ENCODE data around the gene BCAS1.

BCAS1 gene

DNA sequence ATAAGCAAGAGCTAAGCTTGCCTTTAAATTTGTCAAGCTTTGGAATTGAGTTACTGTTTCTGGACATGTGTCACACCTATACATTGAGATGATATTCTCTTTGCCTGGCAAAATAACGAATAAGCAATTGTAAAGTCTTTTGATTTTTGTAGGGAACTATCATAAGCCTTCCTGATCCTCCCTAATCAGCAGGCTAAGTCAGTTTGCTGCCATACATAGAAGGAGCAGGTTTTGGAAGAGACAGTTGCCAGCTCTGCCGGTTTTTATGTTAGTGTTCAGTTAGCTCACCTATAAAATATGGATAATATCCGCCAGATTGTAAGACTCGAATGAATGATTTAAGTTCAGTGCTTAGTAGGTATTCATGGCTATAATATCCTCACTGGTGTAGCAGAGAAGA is 34.4 kb upstream of the BCAS1 start:
- Histone ChIP-seq H3K4ac (ENCODE audit: low read depth, low read length) (no peak overlapping the region), H2BK5ac (ENCODE audit: low read depth, low read length, poor library complexity) (no peak overlapping the region), H4K12ac (ENCODE audit: low read depth, low read length) (no peak overlapping the region), H3K27me3 (ENCODE audit: insufficient read depth, low read length) (no peaks in the 10 kb centered on the region), H2AK5ac (ENCODE audit: low read length) (no peak overlapping the region), H3K79me1 (ENCODE audit: low read length) (peaks cover 5% of the 10 kb centered on the region), H4K91ac (ENCODE audit: low read depth, low read length) (no peak overlapping the region), H3K9ac (ENCODE audit: low read length) (no peak overlapping the region), H3K23ac (ENCODE audit: low read length) (no peak overlapping the region), H2AFZ (ENCODE audit: insufficient read depth, low read length, poor library complexity) (no peak overlapping the region), H3K14ac (ENCODE audit: low read length) (no peak overlapping the region), H3K18ac (ENCODE audit: low read length) (no peak overlapping the region), H3K79me2 (ENCODE audit: control insufficient read depth, insufficient read depth, low read length, poor library complexity) (no peaks in the 10 kb centered on the region), H3K4me2 (ENCODE audit: low read length) (no peak overlapping the region), H2BK12ac (ENCODE audit: low read length) (no peak overlapping the region), H3K4me1 (ENCODE audit: control insufficient read depth in 1 of 2, insufficient read depth in 2 of 2, low read length in 2 of 2) (peaks cover 0 to 7% of the 10 kb centered on the region in 2 experiments), H3K9me3 (ENCODE audit: insufficient read depth, low read depth, low read length) (no peaks in the 10 kb centered on the region), H3K27ac (ENCODE audit: low read depth, low read length) (no peak overlapping the region), H2BK120ac (ENCODE audit: insufficient read depth, low read length, poor library complexity) (no peak overlapping the region), H3K36me3 (ENCODE audit: control insufficient read depth in 1 of 2, insufficient read depth in 2 of 2, low read length in 2 of 2) (no peaks in the 10 kb centered on the region), H4K8ac (ENCODE audit: low read depth, low read length) (no peak overlapping the region), H3K4me3 (ENCODE audit: low read depth, low read length) (no peak overlapping the region)
- WGBS (ENCODE audit: extremely low coverage, insufficient coverage, insufficient read length): no CpG with 5 or more reads among the region's 4 CpGs
- DNase-seq: no peak

DNA sequence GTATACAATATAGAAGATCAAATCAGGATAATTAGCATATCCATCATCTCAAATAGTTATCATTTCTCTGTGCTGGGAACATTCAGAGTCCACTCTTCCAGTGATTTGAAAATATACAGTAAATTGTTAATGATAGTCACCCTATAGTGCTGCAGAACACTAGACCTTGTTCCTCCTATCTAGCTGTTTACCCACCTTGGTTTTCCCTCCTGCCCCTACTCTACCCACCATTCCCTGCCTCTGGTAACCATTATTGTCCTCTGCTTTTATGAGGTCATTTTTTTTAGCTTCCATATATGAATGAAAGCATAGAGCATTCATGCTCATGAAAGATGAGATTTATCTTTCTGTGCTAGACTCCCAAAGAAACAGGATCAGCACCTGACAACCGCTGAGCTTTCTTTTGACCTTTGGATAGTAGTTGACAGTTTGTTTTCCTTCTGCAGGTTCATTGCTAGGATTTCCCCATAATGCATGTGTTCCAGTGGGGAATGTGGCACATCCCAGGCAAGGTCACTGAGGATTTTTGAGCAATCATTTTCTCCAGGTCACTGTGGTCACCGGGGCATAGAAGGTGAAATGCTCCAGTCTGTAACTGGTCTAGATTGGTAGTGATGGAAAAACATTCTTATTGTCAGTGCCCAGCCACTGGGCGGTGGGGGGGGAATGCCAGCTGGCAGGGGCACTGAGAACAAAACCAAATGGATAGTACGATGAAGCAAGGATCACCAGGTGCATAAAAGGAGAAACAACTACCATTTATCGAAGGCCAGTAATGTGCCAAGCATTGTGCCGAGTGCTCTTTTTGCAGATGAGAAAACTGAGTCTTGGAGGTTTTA is 33.6 kb upstream of the BCAS1 start:
- no CpG with 5 or more reads among the region's 6 CpGs for WGBS (ENCODE audit: extremely low coverage, insufficient coverage, insufficient read length)
- Histone ChIP-seq H2AFZ (ENCODE audit: insufficient read depth, low read length, poor library complexity) (no peak overlapping the region), H3K27me3 (ENCODE audit: insufficient read depth, low read length) (no peaks in the 10 kb centered on the region), H3K18ac (ENCODE audit: low read length) (no peak overlapping the region), H4K91ac (ENCODE audit: low read depth, low read length) (no peak overlapping the region), H3K9ac (ENCODE audit: low read length) (no peak overlapping the region), H3K23ac (ENCODE audit: low read length) (no peak overlapping the region), H3K14ac (ENCODE audit: low read length) (no peak overlapping the region), H2AK5ac (ENCODE audit: low read length) (peak overlapping the region; percentile 42), H3K79me2 (ENCODE audit: control insufficient read depth, insufficient read depth, low read length, poor library complexity) (no peaks in the 10 kb centered on the region), H3K4me3 (ENCODE audit: low read depth, low read length) (no peak overlapping the region), H3K4me2 (ENCODE audit: low read length) (no peak overlapping the region), H2BK120ac (ENCODE audit: insufficient read depth, low read length, poor library complexity) (no peak overlapping the region), H3K4ac (ENCODE audit: low read depth, low read length) (no peak overlapping the region), H2BK12ac (ENCODE audit: low read length) (peak overlapping the region; percentile 18), H4K8ac (ENCODE audit: low read depth, low read length) (peak overlapping the region; percentile 48), H4K12ac (ENCODE audit: low read depth, low read length) (no peak overlapping the region), H2BK5ac (ENCODE audit: low read depth, low read length, poor library complexity) (no peak overlapping the region), H3K79me1 (ENCODE audit: low read length) (peaks cover 5% of the 10 kb centered on the region), H3K9me3 (ENCODE audit: insufficient read depth, low read depth, low read length) (no peaks in the 10 kb centered on the region), H3K36me3 (ENCODE audit: control insufficient read depth in 1 of 2, insufficient read depth in 2 of 2, low read length in 2 of 2) (no peaks in the 10 kb centered on the region), H3K4me1 (ENCODE audit: control insufficient read depth in 1 of 2, insufficient read depth in 2 of 2, low read length in 2 of 2) (peaks cover 0 to 7% of the 10 kb centered on the region in 2 experiments), H3K27ac (ENCODE audit: low read depth, low read length) (no peak overlapping the region)
- DNase-seq: no peak

DNA sequence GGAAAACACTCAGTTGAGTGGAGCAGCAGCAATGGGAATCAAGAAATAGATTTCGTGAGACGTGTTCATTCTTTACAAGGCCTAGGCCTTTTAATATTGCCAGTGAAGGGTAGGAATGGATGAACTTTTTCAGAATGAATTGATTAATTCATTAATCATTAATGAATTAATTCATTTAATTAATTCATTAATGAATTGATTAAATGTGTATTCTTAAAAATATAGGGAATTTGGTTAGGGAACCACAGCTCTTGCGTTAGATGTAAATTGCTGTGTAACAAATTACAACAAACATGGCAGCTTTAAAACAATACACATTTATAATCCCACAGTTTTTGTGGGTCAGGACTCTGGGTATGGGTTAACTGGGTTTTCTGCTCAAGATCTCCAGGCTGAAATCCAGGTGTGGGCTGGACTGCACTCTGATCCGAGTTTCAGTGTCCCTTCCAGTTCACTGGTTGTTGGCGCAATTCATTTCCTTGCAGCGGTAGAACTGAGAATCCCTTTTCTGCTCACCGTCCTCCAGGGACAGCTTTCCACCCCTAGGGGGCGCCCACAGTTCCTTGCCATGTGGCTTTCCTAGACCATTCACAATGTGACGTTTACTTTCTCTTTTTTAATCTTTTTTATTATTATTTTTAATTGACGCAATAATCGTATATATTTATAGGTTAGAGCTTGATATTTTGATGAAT is 32.8 kb upstream of the BCAS1 start:
- H3K4ac ChIP-seq (ENCODE audit: low read depth, low read length): no peak overlapping the region
- peak overlapping the region; percentile 12 for H4K12ac ChIP-seq (ENCODE audit: low read depth, low read length)
- no peak overlapping the region for H4K91ac ChIP-seq (ENCODE audit: low read depth, low read length)
- H3K9ac ChIP-seq (ENCODE audit: low read length): no peak overlapping the region
- H3K27me3 ChIP-seq (ENCODE audit: insufficient read depth, low read length): no peaks in the 10 kb centered on the region
- H4K8ac ChIP-seq (ENCODE audit: low read depth, low read length): no peak overlapping the region
- H3K4me2 ChIP-seq (ENCODE audit: low read length): no peak overlapping the region
- peak overlapping the region; percentile 54 for H2BK12ac ChIP-seq (ENCODE audit: low read length)
- no peaks in the 10 kb centered on the region for H3K9me3 ChIP-seq (ENCODE audit: insufficient read depth, low read depth, low read length)
- no peak overlapping the region for H2AFZ ChIP-seq (ENCODE audit: insufficient read depth, low read length, poor library complexity)
- no peak overlapping the region for H2AK5ac ChIP-seq (ENCODE audit: low read length)
- no peak overlapping the region for H3K14ac ChIP-seq (ENCODE audit: low read length)
- no CpG with 5 or more reads among the region's 11 CpGs for WGBS (ENCODE audit: extremely low coverage, insufficient coverage, insufficient read length)
- no peaks in the 10 kb centered on the region for H3K79me2 ChIP-seq (ENCODE audit: control insufficient read depth, insufficient read depth, low read length, poor library complexity)
- no peak overlapping the region for H3K27ac ChIP-seq (ENCODE audit: low read depth, low read length)
- H3K79me1 ChIP-seq (ENCODE audit: low read length): peaks cover 5% of the 10 kb centered on the region
- H3K18ac ChIP-seq (ENCODE audit: low read length): no peak overlapping the region
- peak; percentile 73 to 91 for DNase-seq
- H2BK120ac ChIP-seq (ENCODE audit: insufficient read depth, low read length, poor library complexity): no peak overlapping the region
- H3K23ac ChIP-seq (ENCODE audit: low read length): no peak overlapping the region
- H3K36me3 ChIP-seq (ENCODE audit: control insufficient read depth in 1 of 2, insufficient read depth in 2 of 2, low read length in 2 of 2): no peaks in the 10 kb centered on the region
- no peak overlapping the region for H3K4me3 ChIP-seq (ENCODE audit: low read depth, low read length)
- peaks cover 0 to 7% of the 10 kb centered on the region in 2 experiments for H3K4me1 ChIP-seq (ENCODE audit: control insufficient read depth in 1 of 2, insufficient read depth in 2 of 2, low read length in 2 of 2)
- H2BK5ac ChIP-seq (ENCODE audit: low read depth, low read length, poor library complexity): peak overlapping the region; percentile 87

DNA sequence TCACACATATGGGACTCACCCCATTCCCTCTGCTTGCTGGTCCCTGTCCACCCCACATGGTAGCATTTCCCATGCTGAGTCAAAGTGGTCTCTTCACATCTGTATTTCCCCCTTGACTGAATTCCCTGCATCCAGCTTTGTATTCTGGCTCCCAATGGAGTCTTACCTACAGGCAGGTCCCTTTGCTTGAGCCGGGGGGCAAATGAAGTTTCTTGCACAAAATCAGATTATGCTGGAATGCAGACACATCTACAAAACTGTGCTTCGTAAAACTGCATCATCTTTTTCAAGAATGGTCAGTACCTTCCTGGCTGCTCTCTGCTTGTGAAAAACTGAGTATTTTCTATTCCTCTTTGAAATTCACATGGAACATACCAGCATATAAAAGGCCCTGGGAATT is 32.1 kb upstream of the BCAS1 start:
- H3K9me3 ChIP-seq (ENCODE audit: insufficient read depth, low read depth, low read length): no peaks in the 10 kb centered on the region
- no peak overlapping the region for H3K4ac ChIP-seq (ENCODE audit: low read depth, low read length)
- H3K79me1 ChIP-seq (ENCODE audit: low read length): peaks cover 5% of the 10 kb centered on the region
- no peaks in the 10 kb centered on the region for H3K27me3 ChIP-seq (ENCODE audit: insufficient read depth, low read length)
- no peaks in the 10 kb centered on the region for H3K79me2 ChIP-seq (ENCODE audit: control insufficient read depth, insufficient read depth, low read length, poor library complexity)
- DNase-seq: peak; percentile 66 to 90
- H4K12ac ChIP-seq (ENCODE audit: low read depth, low read length): no peak overlapping the region
- peak overlapping the region; percentile 16 for H2BK5ac ChIP-seq (ENCODE audit: low read depth, low read length, poor library complexity)
- peak overlapping the region; percentile 33 for H2BK120ac ChIP-seq (ENCODE audit: insufficient read depth, low read length, poor library complexity)
- H2AK5ac ChIP-seq (ENCODE audit: low read length): no peak overlapping the region
- no peak overlapping the region for H3K14ac ChIP-seq (ENCODE audit: low read length)
- H3K27ac ChIP-seq (ENCODE audit: low read depth, low read length): peak overlapping the region; percentile 31
- WGBS (ENCODE audit: extremely low coverage, insufficient coverage, insufficient read length): no CpG with 5 or more reads among the region's 2 CpGs
- peaks cover 0 to 5% of the 10 kb centered on the region in 2 experiments for H3K4me1 ChIP-seq (ENCODE audit: control insufficient read depth in 1 of 2, insufficient read depth in 2 of 2, low read length in 2 of 2)
- H3K4me2 ChIP-seq (ENCODE audit: low read length): no peak overlapping the region
- H3K36me3 ChIP-seq (ENCODE audit: control insufficient read depth in 1 of 2, insufficient read depth in 2 of 2, low read length in 2 of 2): no peaks in the 10 kb centered on the region
- no peak overlapping the region for H2AFZ ChIP-seq (ENCODE audit: insufficient read depth, low read length, poor library complexity)
- no peak overlapping the region for H3K9ac ChIP-seq (ENCODE audit: low read length)
- no peak overlapping the region for H3K18ac ChIP-seq (ENCODE audit: low read length)
- H4K8ac ChIP-seq (ENCODE audit: low read depth, low read length): peak overlapping the region; percentile 39
- H3K4me3 ChIP-seq (ENCODE audit: low read depth, low read length): no peak overlapping the region
- peak overlapping the region; percentile 10 for H4K91ac ChIP-seq (ENCODE audit: low read depth, low read length)
- peak overlapping the region; percentile 19 for H2BK12ac ChIP-seq (ENCODE audit: low read length)
- no peak overlapping the region for H3K23ac ChIP-seq (ENCODE audit: low read length)

Measured in trophoblast cell (in vitro differentiated cells and primary cell).